Astrocyte (in vitro differentiated cells and primary cell): Measurements from ENCODE around the gene UNC5A. TPM values are rescaled to one million over a fixed set of nuclear protein-coding genes. Genes with fewer than 3 reads are reported as not detected.

Source experiments
- DNase-seq: peaks from one replicate; pipeline ENCODE4 v3.0.0-alpha.2; 2010; ENCODE audit warnings: low read depth
- FAIRE-seq: peaks from 2 replicates; lab custom pipeline; 2011; peaks lifted over from hg19 to GRCh38; lab: Jason Lieb, UNC
- H2AFZ ChIP-seq: 2 replicates; pipeline ENCODE4 v1.6.0; 2012; ENCODE audit warnings: low read depth, low read length, inconsistent platforms
- H3K27ac ChIP-seq: 2 replicates; pipeline ENCODE4 v1.5.1; 2011; ENCODE audit warnings: low read depth, low read length, inconsistent platforms
- H3K27me3 ChIP-seq: 2 replicates; pipeline ENCODE4 v1.6.0; 2011; ENCODE audit warnings: low read length, inconsistent platforms; ENCODE audit not compliant: insufficient read depth
- H3K36me3 ChIP-seq: 2 replicates; pipeline ENCODE4 v1.5.1; 2011; ENCODE audit warnings: low read length, inconsistent platforms; ENCODE audit not compliant: insufficient read depth
- H3K4me1 ChIP-seq: 2 replicates; pipeline ENCODE4 v1.5.1; 2011; ENCODE audit warnings: low read length, inconsistent platforms; ENCODE audit not compliant: insufficient read depth
- H3K4me2 ChIP-seq: 2 replicates; pipeline ENCODE4 v1.6.0; 2012; ENCODE audit warnings: low read length, inconsistent platforms
- H3K4me3 ChIP-seq: 2 replicates; pipeline ENCODE4 v1.5.1; 2011; ENCODE audit warnings: low read depth, mild to moderate bottlenecking, low read length, inconsistent platforms; ENCODE audit not compliant: insufficient read depth
- H3K79me2 ChIP-seq: 2 replicates; pipeline ENCODE4 v1.6.0; 2012; ENCODE audit warnings: mild to moderate bottlenecking, low read length, inconsistent platforms; ENCODE audit not compliant: insufficient read depth
- H3K9ac ChIP-seq: 2 replicates; pipeline ENCODE4 v1.6.0; 2012; ENCODE audit warnings: mild to moderate bottlenecking, low read length, inconsistent platforms
- H3K9me3 ChIP-seq: 2 replicates; pipeline ENCODE4 v1.5.1; 2012; ENCODE audit warnings: low read depth, mild to moderate bottlenecking, low read length, inconsistent platforms; ENCODE audit not compliant: insufficient read depth
- H4K20me1 ChIP-seq: 2 replicates; pipeline ENCODE4 v1.6.0; 2012; ENCODE audit warnings: low read length, inconsistent platforms; ENCODE audit not compliant: insufficient read depth
- H3K27ac Mint-ChIP-seq: one replicate; pipeline ENCODE4 v1.8.0; 2021; ENCODE audit warnings: mild to moderate bottlenecking, mixed read lengths; ENCODE audit not compliant: unreplicated experiment
- H3K27me3 Mint-ChIP-seq: one replicate; pipeline ENCODE4 v1.8.0; 2021; ENCODE audit warnings: low read depth, mixed read lengths; ENCODE audit not compliant: unreplicated experiment
- H3K36me3 Mint-ChIP-seq: one replicate; pipeline ENCODE4 v1.8.0; 2021; ENCODE audit warnings: low read depth, mixed read lengths; ENCODE audit not compliant: unreplicated experiment
- H3K4me1 Mint-ChIP-seq: one replicate; pipeline ENCODE4 v1.8.0; 2021; ENCODE audit warnings: low read depth, mixed read lengths; ENCODE audit not compliant: unreplicated experiment
- H3K4me3 Mint-ChIP-seq: one replicate; pipeline ENCODE4 v1.8.0; 2021; ENCODE audit warnings: mild to moderate bottlenecking, moderate library complexity, mixed read lengths; ENCODE audit not compliant: unreplicated experiment
- H3K9me3 Mint-ChIP-seq: one replicate; pipeline ENCODE4 v1.8.0; 2021; ENCODE audit warnings: mild to moderate bottlenecking, mixed read lengths; ENCODE audit not compliant: unreplicated experiment
- CTCF ChIP-seq: IDR thresholded peaks from 2 replicates; pipeline ENCODE4 v1.5.1; 2011; ENCODE audit warnings: low read depth, mild to moderate bottlenecking, inconsistent platforms, low read length, moderate library complexity; ENCODE audit not compliant: insufficient read depth
- EZH2 ChIP-seq: IDR thresholded peaks from 2 replicates; pipeline ENCODE4 v1.6.1; 2012; ENCODE audit warnings: mild to moderate bottlenecking, low read length, inconsistent platforms; ENCODE audit not compliant: insufficient read depth
- total RNA-seq: library from RNA; stranded (reverse); gene quantifications from 2 replicates; pipeline ENCODE4 v1.2.1, GENCODE V29; 2021

UNC5A gene
- total RNA-seq, 1 donor from 2014 or later: 0.70 TPM

GRCh38 chr5:176891331-176891958 lies 81.1 kb downstream of the UNC5A start:
- H3K9me3 ChIP-seq: no peaks in the 10 kb centered on the region
- H3K9ac ChIP-seq: no peak overlapping the region
- TF ChIP-seq CTCF (no peak), EZH2 (no peak)
- H4K20me1 ChIP-seq: no peaks in the 10 kb centered on the region
- DNase-seq (no peak), FAIRE-seq (no peak)
- no peaks in the 10 kb centered on the region for H3K79me2 ChIP-seq
- peaks cover 15% of the 10 kb centered on the region for H3K27me3 ChIP-seq
- Mint-ChIP-seq H3K27me3 (peaks cover 81% of the 10 kb centered on the region), H3K36me3 (peaks cover 5% of the 10 kb centered on the region), H3K4me1 (no peaks in the 10 kb centered on the region), H3K9me3 (peaks cover 7% of the 10 kb centered on the region), H3K27ac (no peak overlapping the region), H3K4me3 (no peak overlapping the region)
- H3K27ac ChIP-seq: no peak overlapping the region
- H3K4me3 ChIP-seq: no peak overlapping the region
- no peak overlapping the region for H3K4me2 ChIP-seq
- no peaks in the 10 kb centered on the region for H3K36me3 ChIP-seq
- H3K4me1 ChIP-seq: no peaks in the 10 kb centered on the region
- no peak overlapping the region for H2AFZ ChIP-seq

DNA sequence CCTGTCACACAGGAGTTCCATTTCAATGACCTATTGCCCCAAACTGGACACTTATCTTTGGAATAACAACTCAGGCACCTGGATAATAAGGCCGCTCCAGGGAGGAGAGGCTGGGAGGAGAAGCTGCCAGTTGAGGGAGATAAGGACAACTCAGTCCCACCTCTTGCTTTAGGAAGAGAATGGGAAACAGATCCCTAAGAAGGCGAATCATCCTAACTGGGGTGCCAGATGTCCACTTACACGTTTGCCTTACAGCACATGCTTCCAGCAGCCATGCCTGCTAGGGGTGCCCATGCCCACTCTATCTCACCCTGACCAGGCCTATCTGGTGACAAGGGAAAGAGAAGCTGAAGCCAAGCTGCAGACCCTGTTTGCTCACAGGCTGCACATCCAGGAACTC lies 82.3 kb downstream of the UNC5A start:
- no peak for DNase-seq
- no peak overlapping the region for H2AFZ ChIP-seq
- no peaks in the 10 kb centered on the region for H3K79me2 ChIP-seq
- no peak overlapping the region for H3K27ac ChIP-seq
- TF ChIP-seq EZH2: no peak
- no peak for TF ChIP-seq CTCF
- Mint-ChIP-seq H3K27ac (no peak overlapping the region), H3K9me3 (peaks cover 7% of the 10 kb centered on the region), H3K27me3 (peaks cover 85% of the 10 kb centered on the region), H3K4me3 (no peak overlapping the region), H3K36me3 (peaks cover 6% of the 10 kb centered on the region), H3K4me1 (peaks cover 3% of the 10 kb centered on the region)
- no peaks in the 10 kb centered on the region for H3K36me3 ChIP-seq
- no peaks in the 10 kb centered on the region for H3K4me1 ChIP-seq
- H3K4me3 ChIP-seq: no peak overlapping the region
- no peaks in the 10 kb centered on the region for H4K20me1 ChIP-seq
- no peak overlapping the region for H3K4me2 ChIP-seq
- peaks cover 20% of the 10 kb centered on the region for H3K27me3 ChIP-seq
- FAIRE-seq: no peak
- H3K9ac ChIP-seq: no peak overlapping the region
- H3K9me3 ChIP-seq: no peaks in the 10 kb centered on the region

GRCh38 chr5:176894298-176894697 lies 83.9 kb downstream of the UNC5A start:
- Mint-ChIP-seq H3K27ac (no peak overlapping the region), H3K4me1 (peaks cover 3% of the 10 kb centered on the region), H3K36me3 (peaks cover 11% of the 10 kb centered on the region), H3K4me3 (no peak overlapping the region), H3K27me3 (peaks cover 81% of the 10 kb centered on the region), H3K9me3 (peaks cover 7% of the 10 kb centered on the region)
- Histone ChIP-seq H3K27me3 (peaks cover 20% of the 10 kb centered on the region), H3K4me1 (no peaks in the 10 kb centered on the region), H3K9me3 (no peaks in the 10 kb centered on the region), H3K36me3 (no peaks in the 10 kb centered on the region), H3K9ac (no peak overlapping the region), H3K4me2 (no peak overlapping the region), H2AFZ (no peak overlapping the region), H3K27ac (no peak overlapping the region), H3K4me3 (no peak overlapping the region), H3K79me2 (no peaks in the 10 kb centered on the region), H4K20me1 (no peaks in the 10 kb centered on the region)
- DNase-seq: no peak
- no peak for TF ChIP-seq CTCF
- TF ChIP-seq EZH2: no peak
- no peak for FAIRE-seq
